ENCODE data around the gene UNC93A.

UNC93A gene

GRCh38 chr6:167294241-167294640 is 3.1 kb downstream of the UNC93A start:
- ATAC-seq (replicated peaks): no peak
- H3K36me3 Mint-ChIP-seq: no peaks in the 10 kb centered on the region
- peaks cover 3 to 8% of the 10 kb centered on the region in 2 donors for H3K4me1 Mint-ChIP-seq
- no peak overlapping the region for H3K27ac Mint-ChIP-seq
- H3K4me3 Mint-ChIP-seq: no peak overlapping the region
- peaks cover 24 to 53% of the 10 kb centered on the region in 2 donors for H3K27me3 Mint-ChIP-seq
- peaks cover 0 to 5% of the 10 kb centered on the region in 2 donors for H3K9me3 Mint-ChIP-seq
- no peak for DNase-seq

GRCh38 chr6:167294651-167295494 is 3.8 kb downstream of the UNC93A start:
- ATAC-seq (replicated peaks): no peak
- DNase-seq: no peak
- peaks cover 3 to 8% of the 10 kb centered on the region in 2 donors for H3K4me1 Mint-ChIP-seq
- H3K27me3 Mint-ChIP-seq: peaks cover 27 to 50% of the 10 kb centered on the region in 2 donors
- peaks cover 0 to 5% of the 10 kb centered on the region in 2 donors for H3K9me3 Mint-ChIP-seq
- H3K27ac Mint-ChIP-seq: no peak overlapping the region
- H3K36me3 Mint-ChIP-seq: no peaks in the 10 kb centered on the region
- H3K4me3 Mint-ChIP-seq: no peak overlapping the region

GRCh38 chr6:167295495-167296292 is 4.6 kb downstream of the UNC93A start:
- peaks cover 0 to 5% of the 10 kb centered on the region in 2 donors for H3K9me3 Mint-ChIP-seq
- peak overlapping the region; percentile 15 for H3K27ac Mint-ChIP-seq
- DNase-seq (no peak), ATAC-seq (replicated peaks) (no peak)
- H3K27me3 Mint-ChIP-seq: peaks cover 30 to 55% of the 10 kb centered on the region in 2 donors
- peaks cover 3 to 8% of the 10 kb centered on the region in 2 donors for H3K4me1 Mint-ChIP-seq
- no peak overlapping the region for H3K4me3 Mint-ChIP-seq
- H3K36me3 Mint-ChIP-seq: no peaks in the 10 kb centered on the region

DNA sequence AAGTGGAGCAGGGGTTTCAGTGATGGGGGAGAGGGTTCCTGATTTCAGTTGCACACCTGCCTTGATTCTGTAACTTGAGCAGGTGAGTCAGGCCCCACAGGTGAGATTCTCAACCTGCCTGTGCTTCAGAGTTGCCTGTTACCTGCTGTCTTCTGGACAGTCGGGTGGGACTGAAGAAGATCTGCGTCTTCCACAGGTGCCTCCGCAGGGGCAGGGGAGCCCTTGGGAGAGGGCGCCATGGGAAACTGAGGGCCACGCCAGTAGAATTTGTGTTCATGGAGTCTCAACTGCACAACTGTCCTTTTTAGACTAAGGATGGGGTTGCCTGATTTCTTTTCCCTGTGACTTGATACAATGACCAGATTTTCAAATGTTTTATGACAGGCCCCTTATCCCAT is 5.2 kb downstream of the UNC93A start:
- Mint-ChIP-seq H3K9me3 (peaks cover 0 to 5% of the 10 kb centered on the region in 2 donors), H3K36me3 (no peaks in the 10 kb centered on the region), H3K4me1 (peaks cover 3 to 8% of the 10 kb centered on the region in 2 donors), H3K27ac (no peak overlapping the region), H3K4me3 (no peak overlapping the region), H3K27me3 (peaks cover 30 to 55% of the 10 kb centered on the region in 2 donors)
- no peak for DNase-seq
- no peak for ATAC-seq (replicated peaks)

- Mint-ChIP-seq H3K4me3 (no peak overlapping the region), H3K4me1 (peaks cover 3 to 8% of the 10 kb centered on the region in 2 donors), H3K27ac (no peak overlapping the region), H3K36me3 (no peaks in the 10 kb centered on the region), H3K27me3 (peaks cover 28 to 55% of the 10 kb centered on the region in 2 donors), H3K9me3 (peaks cover 0 to 5% of the 10 kb centered on the region in 2 donors)
- DNase-seq: no peak
- no peak for ATAC-seq (replicated peaks)
Observed at GRCh38 chr6:167296902-167297301, 5.8 kb downstream of the UNC93A start.

DNA sequence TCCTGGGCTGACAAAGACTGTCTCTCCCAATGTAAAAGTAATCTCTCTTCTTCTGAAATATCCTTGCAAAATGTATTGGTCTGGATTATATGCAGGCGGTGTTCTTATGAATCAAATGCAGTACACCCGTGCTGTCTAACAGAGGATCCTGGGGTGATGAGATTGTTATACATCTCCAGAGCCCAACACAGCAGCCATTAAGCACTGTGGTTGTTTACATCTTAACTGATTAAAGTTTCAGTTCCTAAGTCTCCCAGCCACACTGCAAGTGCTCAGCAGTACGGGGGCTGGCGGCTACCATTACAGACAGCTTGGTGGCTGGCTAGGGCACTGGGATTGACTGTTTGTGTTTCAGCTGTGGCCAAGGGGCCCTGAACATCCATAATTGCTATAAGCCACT is 7.0 kb downstream of the UNC93A start:
- Mint-ChIP-seq H3K4me3 (no peak overlapping the region), H3K36me3 (no peaks in the 10 kb centered on the region), H3K4me1 (peaks cover 3 to 8% of the 10 kb centered on the region in 2 donors), H3K27me3 (peaks cover 24 to 51% of the 10 kb centered on the region in 2 donors), H3K27ac (no peak overlapping the region), H3K9me3 (peaks cover 0 to 5% of the 10 kb centered on the region in 2 donors)
- peak; percentile 68 to 73 for ATAC-seq (replicated peaks)
- no peak for DNase-seq

GRCh38 chr6:167299641-167300308 is 8.7 kb downstream of the UNC93A start:
- Mint-ChIP-seq H3K4me1 (peaks cover 3 to 8% of the 10 kb centered on the region in 2 donors), H3K27ac (no peak overlapping the region), H3K4me3 (no peak overlapping the region), H3K27me3 (peaks cover 22 to 44% of the 10 kb centered on the region in 2 donors), H3K9me3 (peaks cover 0 to 5% of the 10 kb centered on the region in 2 donors), H3K36me3 (no peaks in the 10 kb centered on the region)
- ATAC-seq (replicated peaks) (no peak), DNase-seq (no peak)

DNA sequence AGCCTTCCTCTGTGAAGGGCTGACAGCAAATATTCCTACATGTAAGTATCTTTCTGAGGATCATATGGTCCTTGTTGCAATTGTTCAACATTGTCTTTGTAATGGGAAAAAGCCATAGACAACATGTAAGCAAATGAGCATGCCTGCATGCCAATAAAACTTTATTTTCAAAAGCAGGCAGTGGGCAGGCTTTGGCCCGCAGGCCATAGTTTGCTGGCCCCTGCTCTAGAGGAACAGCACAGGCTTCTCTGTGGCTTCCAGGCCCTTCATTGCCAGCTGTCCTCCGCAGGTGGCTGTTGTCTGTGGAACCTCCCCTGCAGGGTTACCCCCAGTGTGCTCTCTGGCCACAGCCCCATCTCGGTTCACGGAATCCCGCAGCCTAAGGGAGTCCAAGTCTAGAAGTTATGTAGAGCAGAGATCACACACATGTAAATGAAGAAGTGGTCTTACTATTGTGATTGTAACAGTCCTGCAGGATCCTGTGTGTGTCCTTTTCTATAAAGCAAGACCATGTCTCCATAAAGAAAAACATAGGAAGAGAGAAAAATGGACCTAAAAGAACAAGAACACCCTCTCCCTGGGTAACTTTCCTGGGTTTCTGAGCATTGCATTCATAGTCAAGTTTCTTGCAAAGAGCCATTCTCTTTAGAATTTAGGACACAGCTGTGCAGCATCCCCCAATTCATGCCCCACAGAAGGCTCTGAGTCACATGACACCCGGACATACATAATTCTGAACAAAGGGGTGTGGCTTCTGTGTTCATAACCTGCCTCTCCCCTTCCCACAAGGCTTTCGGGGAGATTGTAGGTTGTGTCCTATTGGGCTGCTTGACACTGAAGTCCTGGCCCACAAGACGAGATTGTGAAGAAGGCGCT is 10.0 kb downstream of the UNC93A start:
- H3K4me1 Mint-ChIP-seq: peaks cover 3 to 8% of the 10 kb centered on the region in 2 donors
- H3K4me3 Mint-ChIP-seq: no peak overlapping the region
- peaks cover 0 to 5% of the 10 kb centered on the region in 2 donors for H3K9me3 Mint-ChIP-seq
- ATAC-seq (replicated peaks) (no peak), DNase-seq (no peak)
- H3K27ac Mint-ChIP-seq: no peak overlapping the region
- peaks cover 16 to 41% of the 10 kb centered on the region in 2 donors for H3K27me3 Mint-ChIP-seq
- no peaks in the 10 kb centered on the region for H3K36me3 Mint-ChIP-seq

DNA sequence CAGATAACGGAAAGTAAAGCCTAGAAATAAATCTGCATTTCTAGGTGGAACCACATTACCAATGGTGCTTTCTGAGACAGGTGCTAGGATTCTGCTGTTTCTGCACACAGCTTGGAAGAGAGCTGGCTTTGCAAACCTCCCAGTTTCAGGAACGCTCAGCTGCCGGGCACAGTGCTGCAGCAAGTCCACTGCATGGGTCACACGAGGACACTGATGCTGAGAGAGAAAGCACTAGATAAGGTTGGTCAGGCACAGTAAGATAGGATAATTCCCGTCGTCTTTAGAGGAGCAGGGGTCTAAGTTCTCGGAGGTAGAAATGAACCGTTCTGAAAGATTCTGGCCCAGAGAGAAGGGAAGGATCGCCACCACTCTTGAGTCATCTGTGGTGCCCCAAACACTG is 11.0 kb downstream of the UNC93A start:
- DNase-seq: no peak
- Mint-ChIP-seq H3K27ac (no peak overlapping the region), H3K36me3 (no peaks in the 10 kb centered on the region)

GRCh38 chr6:167302796-167303195 is 11.7 kb downstream of the UNC93A start:
- Mint-ChIP-seq H3K4me3 (no peak overlapping the region), H3K9me3 (peaks cover 4 to 6% of the 10 kb centered on the region in 2 donors), H3K27me3 (peaks cover 22 to 51% of the 10 kb centered on the region in 2 donors), H3K27ac (no peak overlapping the region), H3K4me1 (peaks cover 5 to 8% of the 10 kb centered on the region in 2 donors), H3K36me3 (no peaks in the 10 kb centered on the region)
- DNase-seq: no peak
- no peak for ATAC-seq (replicated peaks)

More for the DNA sequence above, 11.0 kb downstream of the UNC93A start:
- Mint-ChIP-seq H3K4me1 (peaks cover 3 to 8% of the 10 kb centered on the region in 2 donors), H3K9me3 (peaks cover 0 to 5% of the 10 kb centered on the region in 2 donors), H3K27me3 (peaks cover 16 to 47% of the 10 kb centered on the region in 2 donors), H3K4me3 (no peak overlapping the region)
- ATAC-seq (replicated peaks): no peak

DNA sequence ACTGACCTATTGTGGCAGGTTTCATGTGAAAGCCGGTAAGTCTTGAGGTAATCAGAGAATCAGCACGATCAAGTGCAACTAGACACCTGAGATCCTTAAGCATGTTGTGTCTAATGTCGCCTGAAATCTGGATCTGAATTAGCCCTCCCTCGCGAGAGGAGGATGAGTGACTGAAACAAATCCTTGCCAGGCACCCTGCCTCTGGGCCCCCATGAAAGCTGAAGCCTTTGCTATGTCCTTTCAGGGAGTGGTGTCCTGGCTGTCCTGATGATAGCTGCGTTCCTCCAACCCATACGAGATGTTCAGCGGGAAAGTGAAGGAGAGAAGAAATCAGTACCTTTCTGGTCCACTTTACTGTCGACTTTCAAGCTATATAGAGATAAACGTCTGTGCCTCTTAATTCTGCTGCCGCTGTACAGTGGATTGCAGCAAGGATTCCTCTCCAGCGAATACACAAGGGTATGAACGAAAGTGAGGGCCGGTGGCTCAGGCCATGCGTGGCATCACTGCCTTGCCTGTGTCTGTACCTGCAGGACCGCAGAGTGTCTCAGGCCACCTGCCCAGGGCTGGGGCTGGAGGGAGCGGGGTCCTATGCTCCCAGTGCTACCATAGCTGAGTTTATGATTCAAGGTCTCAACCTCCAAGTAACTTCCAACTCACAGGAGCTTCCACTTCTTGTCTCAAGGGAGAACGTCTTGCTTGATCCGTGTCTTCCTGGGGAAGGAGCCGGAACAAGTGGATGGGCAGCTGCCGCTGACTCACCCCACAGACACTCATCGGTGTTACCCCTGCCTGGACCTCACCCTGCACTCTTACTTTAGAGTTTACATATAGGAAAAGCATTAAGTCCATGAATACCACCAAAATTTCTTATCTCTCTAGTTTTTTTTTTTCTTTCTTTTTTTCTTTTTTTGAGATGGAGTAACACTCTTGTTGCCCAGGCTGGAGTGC is 12.8 kb downstream of the UNC93A start:
- ATAC-seq (replicated peaks) (no peak), DNase-seq (no peak)
- peaks cover 3 to 4% of the 10 kb centered on the region in 2 donors for H3K9me3 Mint-ChIP-seq
- no peak overlapping the region for H3K27ac Mint-ChIP-seq
- H3K36me3 Mint-ChIP-seq: no peaks in the 10 kb centered on the region
- H3K4me1 Mint-ChIP-seq: peaks cover 0 to 2% of the 10 kb centered on the region in 2 donors
- H3K4me3 Mint-ChIP-seq: no peak overlapping the region
- H3K27me3 Mint-ChIP-seq: peaks cover 29 to 49% of the 10 kb centered on the region in 2 donors

- Mint-ChIP-seq H3K4me1 (peaks cover 0 to 2% of the 10 kb centered on the region in 2 donors), H3K27ac (no peak overlapping the region), H3K36me3 (no peaks in the 10 kb centered on the region), H3K27me3 (peaks cover 27 to 48% of the 10 kb centered on the region in 2 donors), H3K4me3 (no peak overlapping the region), H3K9me3 (peaks cover 3 to 4% of the 10 kb centered on the region in 2 donors)
- ATAC-seq (replicated peaks): no peak
- no peak for DNase-seq
Observed at GRCh38 chr6:167304912-167305311, 13.8 kb downstream of the UNC93A start.
